Stomach (tissue), 9 donors: ENCODE results near the gene ABCA13. TPM values are rescaled to one million over a fixed set of nuclear protein-coding genes. Genes with fewer than 3 reads are reported as not detected.

Source experiments
- DNase-seq, 2 donors: peaks; one replicate each; pipeline versions ENCODE4 v3.0.0 to v3.0.0-alpha.2; 2013 to 2019
- H3K27ac ChIP-seq, 5 donors: fragments of 200-600 bp in 4 of 5; sonication (generic) in 4 of 5; one replicate each; pipeline ENCODE4 v1.5.1; 2013 to 2019; ENCODE audit warnings: mild to moderate bottlenecking in 1 of 5, moderate library complexity in 1 of 5
- H3K27me3 ChIP-seq, 3 donors: fragments of 200-600 bp; sonication (generic); one replicate each; pipeline ENCODE4 v1.5.1; 2017 to 2019; ENCODE audit warnings: mixed run types in 1 of 3
- H3K36me3 ChIP-seq, 4 donors: fragments of 200-600 bp; sonication (generic); 1 replicate in 3 of 4; 2 replicates in 1 of 4; pipeline ENCODE4 v1.5.1; 2016 to 2019
- H3K4me1 ChIP-seq, 4 donors: fragments of 200-600 bp; sonication (generic); one replicate each; pipeline ENCODE4 v1.5.1; 2016 to 2019
- H3K4me3 ChIP-seq, 4 donors: fragments of 200-600 bp; sonication (generic) in 3 of 4; one replicate each; pipeline ENCODE4 v1.5.1; 2016 to 2019; ENCODE audit warnings: mild to moderate bottlenecking in 1 of 4
- H3K9me3 ChIP-seq, 4 donors: fragments of 200-600 bp; sonication (generic); one replicate each; pipeline ENCODE4 v1.5.1; 2016 to 2019
- CTCF ChIP-seq, 7 experiments: fragments of 450-650 bp in 4 of 7; fragments of 200-600 bp in 3 of 7; sonication (generic) in 3 of 7; IDR thresholded peaks; one replicate each; pipeline ENCODE4 v1.5.1; 2016 to 2019; ENCODE audit warnings: antibody characterized with exemption in 7 of 7, control low read depth in 2 of 7, mild to moderate bottlenecking in 1 of 7
- EP300 ChIP-seq: sonication (generic); formaldehyde crosslinking; IDR thresholded peaks from one replicate; pipeline ENCODE4 v1.6.1; 2017; ENCODE audit warnings: antibody characterized with exemption
- POLR2A ChIP-seq, 4 donors: fragments of 450-650 bp; IDR thresholded peaks; one replicate each; pipeline ENCODE4 v1.6.1; 2016; ENCODE audit warnings: antibody characterized with exemption in 4 of 4, control low read depth in 2 of 4, mild to moderate bottlenecking in 1 of 4, moderate library complexity in 1 of 4
- POLR2AphosphoS5 ChIP-seq, 3 donors: sonication (generic); formaldehyde crosslinking; IDR thresholded peaks; one replicate each; pipeline ENCODE4 v1.6.1; 2016; ENCODE audit warnings: antibody characterized with exemption in 3 of 3
- WGBS, 5 donors: extraction: QIAGEN DNeasy Blood & Tissue Kit in 3 of 5; methylation state at CpG; one replicate each; pipeline versions ENCODE4 v1.1.5 to v1.1.7; 2013 to 2018; 5-methylcytosine and 5-hydroxymethylcytosine counted together
- intact Hi-C: fragments of 100-400 bp; cut with DNase I; formaldehyde crosslinking; loops from one replicate; pipeline ENCODE4 v1.15.1; 2023; ENCODE audit warnings: low total_unique reads
- polyA plus RNA-seq, 3 donors: library from polyadenylated mRNA; stranded (reverse); fragments of 200-250 nt; gene quantifications; one replicate each; pipeline ENCODE4 v1.2.3, GENCODE V29; 2013
- total RNA-seq, 5 donors: library from RNA; depleted of rRNA; stranded (reverse); fragments of >200 nt; gene quantifications; one replicate each; pipeline versions ENCODE4 v1.1.0 to v1.2.3, GENCODE V29; 2014 to 2016
- donor health status: healthy with polysubstance abuse.
- donor health status: Bipolar disorder and iron deficiency.
- donor health status: healthy.

The ABCA13 gene
- total and polyA plus RNA-seq, 8 donors, result under 0.01 to 0.92 (median 0.50) TPM; not detected in 5

DNA sequence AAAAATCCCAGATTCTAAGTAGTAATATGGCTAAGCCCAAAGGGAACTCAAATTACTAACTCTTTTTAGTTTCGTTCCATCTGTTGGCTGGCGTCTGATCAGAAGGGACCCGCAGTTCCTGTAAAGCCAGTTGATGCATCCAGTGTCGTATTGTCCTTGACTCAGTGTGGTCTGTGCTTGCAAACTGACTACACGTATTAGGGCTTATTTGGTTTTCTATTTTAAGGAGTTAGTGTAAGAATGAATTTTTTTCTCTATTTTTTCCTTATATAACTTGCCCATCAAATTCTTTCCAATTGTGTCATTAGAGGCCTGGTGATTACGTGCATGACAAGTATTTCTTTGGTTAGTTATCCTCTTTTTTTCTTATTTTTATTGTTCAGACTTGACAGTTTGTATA lies 9.7 kb downstream of the ABCA13 start:
- TF ChIP-seq POLR2AphosphoS5 (IDR thresholded peaks at IDR 0.05), result no peak
- TF ChIP-seq POLR2A (IDR thresholded peaks at IDR 0.05), result no peak
- TF ChIP-seq EP300, result no peak
- TF ChIP-seq CTCF (IDR thresholded peaks at IDR 0.05), result no peak
- H3K9me3 ChIP-seq, result no peaks in the 10 kb centered on the region
- no peak for DNase-seq
- H3K27ac ChIP-seq, result no peak overlapping the region
- H3K4me3 ChIP-seq, result no peak overlapping the region
- intact Hi-C loops, result no loop called here
- no peaks in the 10 kb centered on the region for H3K36me3 ChIP-seq
- WGBS, 5 donors, result 81 to 86% (median 81%) methylated on average over 6 of the region's 6 CpGs
- no peaks in the 10 kb centered on the region for H3K27me3 ChIP-seq
- H3K4me1 ChIP-seq, result no peaks in the 10 kb centered on the region

- H3K4me3 ChIP-seq, result no peak overlapping the region
- no peaks in the 10 kb centered on the region for H3K27me3 ChIP-seq
- no peak overlapping the region for H3K27ac ChIP-seq
- no peak for DNase-seq
- TF ChIP-seq POLR2AphosphoS5 (IDR thresholded peaks at IDR 0.05), result no peak
- TF ChIP-seq CTCF (IDR thresholded peaks at IDR 0.05), result no peak
- no peak for TF ChIP-seq POLR2A (IDR thresholded peaks at IDR 0.05)
- TF ChIP-seq EP300, result no peak
- 47 to 52% (median 50%) methylated on average over 3 of the region's 3 CpGs for WGBS, 5 donors
- no peaks in the 10 kb centered on the region for H3K4me1 ChIP-seq
- intact Hi-C loops, result no loop called here
- peaks cover 0 to 2% (median 0%) of the 10 kb centered on the region in 4 donors for H3K9me3 ChIP-seq
- no peaks in the 10 kb centered on the region for H3K36me3 ChIP-seq
Measured at GRCh38 chr7:48182718-48183369, 11.6 kb downstream of the ABCA13 start.

GRCh38 chr7:48183370-48183743 lies 12.1 kb downstream of the ABCA13 start:
- intact Hi-C loops, result no loop called here
- TF ChIP-seq POLR2A (IDR thresholded peaks at IDR 0.05) (no peak), CTCF (IDR thresholded peaks at IDR 0.05) (no peak), POLR2AphosphoS5 (IDR thresholded peaks at IDR 0.05) (no peak), EP300 (no peak)
- H3K27ac ChIP-seq, result no peak overlapping the region
- no peak overlapping the region for H3K4me3 ChIP-seq
- WGBS, 5 donors, result 67 to 80% (median 75%) methylated on average over 5 of the region's 5 CpGs
- no peaks in the 10 kb centered on the region for H3K4me1 ChIP-seq
- H3K36me3 ChIP-seq, result no peaks in the 10 kb centered on the region
- no peaks in the 10 kb centered on the region for H3K27me3 ChIP-seq
- peaks cover 0 to 5% (median 0%) of the 10 kb centered on the region in 4 donors for H3K9me3 ChIP-seq
- DNase-seq, result no peak

DNA sequence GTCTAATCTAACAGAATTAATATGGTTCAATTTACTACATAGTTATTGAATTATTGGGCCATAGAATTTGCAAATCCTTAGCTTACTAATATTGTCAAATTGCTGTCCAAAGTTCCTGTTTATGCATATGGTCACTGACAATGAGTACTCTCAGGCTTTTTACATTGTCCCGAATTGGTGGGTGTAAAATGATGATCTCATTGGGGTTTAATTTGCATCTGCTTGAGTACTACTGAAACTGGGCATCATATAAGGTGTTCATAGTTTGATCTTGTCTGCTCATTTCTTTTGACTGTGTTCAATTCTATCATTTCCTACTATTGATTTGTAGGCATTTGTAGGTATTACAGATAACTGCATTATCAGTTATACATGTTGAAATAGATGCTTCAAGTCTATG lies 12.7 kb downstream of the ABCA13 start:
- no peak overlapping the region for H3K4me3 ChIP-seq
- TF ChIP-seq POLR2A (IDR thresholded peaks at IDR 0.05) (no peak), POLR2AphosphoS5 (IDR thresholded peaks at IDR 0.05) (no peak), EP300 (no peak), CTCF (IDR thresholded peaks at IDR 0.05) (no peak)
- intact Hi-C loops, result no loop called here
- no peaks in the 10 kb centered on the region for H3K27me3 ChIP-seq
- H3K4me1 ChIP-seq, result no peaks in the 10 kb centered on the region
- DNase-seq, result no peak
- WGBS, 5 donors, result 53 to 76% (median 61%) methylated on average over 1 of the region's 1 CpG
- H3K9me3 ChIP-seq, result peaks cover 0 to 5% (median 0%) of the 10 kb centered on the region in 4 donors
- H3K27ac ChIP-seq, result no peak overlapping the region
- no peaks in the 10 kb centered on the region for H3K36me3 ChIP-seq
